ENCODE results near the gene LPIN1. TPM values are rescaled to one million over a fixed set of nuclear protein-coding genes. Genes with fewer than 3 reads are reported as not detected.

LPIN1 gene
- total and polyA plus RNA-seq, 2 of the 8 experiments (the other 6 are each of a cell fraction or from before 2014, with no cell fraction given), result 4.3 to 9.8 TPM

DNA sequence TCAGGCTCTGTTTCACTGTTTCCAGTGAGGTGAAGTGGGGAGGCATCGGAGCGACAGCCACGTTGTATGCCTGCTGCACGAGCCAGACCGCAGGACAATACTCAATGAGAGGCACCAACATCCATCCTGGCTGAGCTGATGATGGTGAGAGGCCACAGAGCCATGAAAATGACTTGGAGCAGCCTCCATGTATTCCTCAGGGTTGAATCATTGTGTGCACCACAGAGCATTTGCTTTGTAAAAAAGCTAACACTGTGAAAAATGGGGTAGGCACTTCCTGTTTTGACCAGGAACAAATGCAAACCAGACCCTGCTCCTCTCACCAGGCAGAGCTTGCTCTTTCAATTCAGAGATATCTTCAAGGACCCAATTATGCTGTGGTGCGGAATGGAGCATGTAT lies 87.2 kb downstream of the LPIN1 start (continued):
- TF ChIP-seq POU5F1 (IDR thresholded peaks at IDR 0.05; ENCODE audit: low read depth, low read length), result no peak
- no peak for TF ChIP-seq TAF7 (optimal IDR thresholded peaks at IDR 0.05; ENCODE audit: borderline replicate concordance, low read depth, low read length)
- TF ChIP-seq, protein P1, sequence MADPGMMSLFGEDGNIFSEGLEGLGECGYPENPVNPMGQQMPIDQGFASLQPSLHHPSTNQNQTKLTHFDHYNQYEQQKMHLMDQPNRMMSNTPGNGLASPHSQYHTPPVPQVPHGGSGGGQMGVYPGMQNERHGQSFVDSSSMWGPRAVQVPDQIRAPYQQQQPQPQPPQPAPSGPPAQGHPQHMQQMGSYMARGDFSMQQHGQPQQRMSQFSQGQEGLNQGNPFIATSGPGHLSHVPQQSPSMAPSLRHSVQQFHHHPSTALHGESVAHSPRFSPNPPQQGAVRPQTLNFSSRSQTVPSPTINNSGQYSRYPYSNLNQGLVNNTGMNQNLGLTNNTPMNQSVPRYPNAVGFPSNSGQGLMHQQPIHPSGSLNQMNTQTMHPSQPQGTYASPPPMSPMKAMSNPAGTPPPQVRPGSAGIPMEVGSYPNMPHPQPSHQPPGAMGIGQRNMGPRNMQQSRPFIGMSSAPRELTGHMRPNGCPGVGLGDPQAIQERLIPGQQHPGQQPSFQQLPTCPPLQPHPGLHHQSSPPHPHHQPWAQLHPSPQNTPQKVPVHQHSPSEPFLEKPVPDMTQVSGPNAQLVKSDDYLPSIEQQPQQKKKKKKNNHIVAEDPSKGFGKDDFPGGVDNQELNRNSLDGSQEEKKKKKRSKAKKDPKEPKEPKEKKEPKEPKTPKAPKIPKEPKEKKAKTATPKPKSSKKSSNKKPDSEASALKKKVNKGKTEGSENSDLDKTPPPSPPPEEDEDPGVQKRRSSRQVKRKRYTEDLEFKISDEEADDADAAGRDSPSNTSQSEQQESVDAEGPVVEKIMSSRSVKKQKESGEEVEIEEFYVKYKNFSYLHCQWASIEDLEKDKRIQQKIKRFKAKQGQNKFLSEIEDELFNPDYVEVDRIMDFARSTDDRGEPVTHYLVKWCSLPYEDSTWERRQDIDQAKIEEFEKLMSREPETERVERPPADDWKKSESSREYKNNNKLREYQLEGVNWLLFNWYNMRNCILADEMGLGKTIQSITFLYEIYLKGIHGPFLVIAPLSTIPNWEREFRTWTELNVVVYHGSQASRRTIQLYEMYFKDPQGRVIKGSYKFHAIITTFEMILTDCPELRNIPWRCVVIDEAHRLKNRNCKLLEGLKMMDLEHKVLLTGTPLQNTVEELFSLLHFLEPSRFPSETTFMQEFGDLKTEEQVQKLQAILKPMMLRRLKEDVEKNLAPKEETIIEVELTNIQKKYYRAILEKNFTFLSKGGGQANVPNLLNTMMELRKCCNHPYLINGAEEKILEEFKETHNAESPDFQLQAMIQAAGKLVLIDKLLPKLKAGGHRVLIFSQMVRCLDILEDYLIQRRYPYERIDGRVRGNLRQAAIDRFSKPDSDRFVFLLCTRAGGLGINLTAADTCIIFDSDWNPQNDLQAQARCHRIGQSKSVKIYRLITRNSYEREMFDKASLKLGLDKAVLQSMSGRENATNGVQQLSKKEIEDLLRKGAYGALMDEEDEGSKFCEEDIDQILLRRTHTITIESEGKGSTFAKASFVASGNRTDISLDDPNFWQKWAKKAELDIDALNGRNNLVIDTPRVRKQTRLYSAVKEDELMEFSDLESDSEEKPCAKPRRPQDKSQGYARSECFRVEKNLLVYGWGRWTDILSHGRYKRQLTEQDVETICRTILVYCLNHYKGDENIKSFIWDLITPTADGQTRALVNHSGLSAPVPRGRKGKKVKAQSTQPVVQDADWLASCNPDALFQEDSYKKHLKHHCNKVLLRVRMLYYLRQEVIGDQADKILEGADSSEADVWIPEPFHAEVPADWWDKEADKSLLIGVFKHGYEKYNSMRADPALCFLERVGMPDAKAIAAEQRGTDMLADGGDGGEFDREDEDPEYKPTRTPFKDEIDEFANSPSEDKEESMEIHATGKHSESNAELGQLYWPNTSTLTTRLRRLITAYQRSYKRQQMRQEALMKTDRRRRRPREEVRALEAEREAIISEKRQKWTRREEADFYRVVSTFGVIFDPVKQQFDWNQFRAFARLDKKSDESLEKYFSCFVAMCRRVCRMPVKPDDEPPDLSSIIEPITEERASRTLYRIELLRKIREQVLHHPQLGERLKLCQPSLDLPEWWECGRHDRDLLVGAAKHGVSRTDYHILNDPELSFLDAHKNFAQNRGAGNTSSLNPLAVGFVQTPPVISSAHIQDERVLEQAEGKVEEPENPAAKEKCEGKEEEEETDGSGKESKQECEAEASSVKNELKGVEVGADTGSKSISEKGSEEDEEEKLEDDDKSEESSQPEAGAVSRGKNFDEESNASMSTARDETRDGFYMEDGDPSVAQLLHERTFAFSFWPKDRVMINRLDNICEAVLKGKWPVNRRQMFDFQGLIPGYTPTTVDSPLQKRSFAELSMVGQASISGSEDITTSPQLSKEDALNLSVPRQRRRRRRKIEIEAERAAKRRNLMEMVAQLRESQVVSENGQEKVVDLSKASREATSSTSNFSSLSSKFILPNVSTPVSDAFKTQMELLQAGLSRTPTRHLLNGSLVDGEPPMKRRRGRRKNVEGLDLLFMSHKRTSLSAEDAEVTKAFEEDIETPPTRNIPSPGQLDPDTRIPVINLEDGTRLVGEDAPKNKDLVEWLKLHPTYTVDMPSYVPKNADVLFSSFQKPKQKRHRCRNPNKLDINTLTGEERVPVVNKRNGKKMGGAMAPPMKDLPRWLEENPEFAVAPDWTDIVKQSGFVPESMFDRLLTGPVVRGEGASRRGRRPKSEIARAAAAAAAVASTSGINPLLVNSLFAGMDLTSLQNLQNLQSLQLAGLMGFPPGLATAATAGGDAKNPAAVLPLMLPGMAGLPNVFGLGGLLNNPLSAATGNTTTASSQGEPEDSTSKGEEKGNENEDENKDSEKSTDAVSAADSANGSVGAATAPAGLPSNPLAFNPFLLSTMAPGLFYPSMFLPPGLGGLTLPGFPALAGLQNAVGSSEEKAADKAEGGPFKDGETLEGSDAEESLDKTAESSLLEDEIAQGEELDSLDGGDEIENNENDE (IDR thresholded peaks at IDR 0.05; ENCODE audit: insufficient replicate concordance, low read length), result no peak
- TF ChIP-seq HDAC6 (IDR thresholded peaks at IDR 0.05; ENCODE audit: low read depth, low read length), result no peak
- TF ChIP-seq YY1 (IDR thresholded peaks at IDR 0.05; ENCODE audit: low read depth, low read length), result no peak
- TF ChIP-seq SIX5 (IDR thresholded peaks at IDR 0.05; ENCODE audit: low read depth, low read length), result no peak

All from H1 (cell line).